ENCODE measurements around the gene DKK3.

- TF ChIP-seq ZNF225 (CRISPR knock-in tag; IDR thresholded peaks at IDR 0.05) = no peak
- no peak for TF ChIP-seq FOXA1 (IDR thresholded peaks at IDR 0.05)
- TF ChIP-seq FOXA1 (CRISPR knock-in tag; IDR thresholded peaks at IDR 0.05) = no peak
Measured at GRCh38 chr11:11946180-11946579, 62.2 kb downstream of the DKK3 start.

Data from HepG2 (cell line).